Effector memory CD8-positive, alpha-beta T cell (primary cell): ENCODE data around the gene CUBN.
"Not testable (repeated sequence)": the region's sequence is repeated elsewhere in the genome, so short reads cannot be mapped to it uniquely, and the experiment has no call there.

Source experiments
- ATAC-seq: fragments of 150-1000 bp; cut with Tn5 transposase; replicated peaks from 2 replicates; pipeline ENCODE4 v1.10.0; 2021; ENCODE audit warnings: mild to moderate bottlenecking, moderate library complexity
- DNase-seq, 3 experiments: peaks; one replicate each; pipeline ENCODE4 v3.0.0; 2021
- H3K27ac Mint-ChIP-seq, 2 donors: one replicate each; pipeline ENCODE4 v1.8.0; 2022; ENCODE audit warnings: mild to moderate bottlenecking in 2 of 2, mixed read lengths in 2 of 2, moderate library complexity in 2 of 2
- H3K27me3 Mint-ChIP-seq, 2 donors: one replicate each; pipeline ENCODE4 v1.8.0; 2022; ENCODE audit warnings: mixed read lengths in 2 of 2
- H3K36me3 Mint-ChIP-seq: one replicate; pipeline ENCODE4 v1.8.0; 2022; ENCODE audit warnings: mild to moderate bottlenecking, moderate library complexity, mixed read lengths; ENCODE audit not compliant: insufficient read depth
- H3K4me1 Mint-ChIP-seq, 2 donors: one replicate each; pipeline ENCODE4 v1.8.0; 2022; ENCODE audit warnings: low read depth in 2 of 2, mixed read lengths in 2 of 2
- H3K4me3 Mint-ChIP-seq, 2 donors: one replicate each; pipeline ENCODE4 v1.8.0; 2022; ENCODE audit warnings: mild to moderate bottlenecking in 2 of 2, mixed read lengths in 2 of 2, moderate library complexity in 2 of 2
- H3K9me3 Mint-ChIP-seq, 2 donors: one replicate each; pipeline ENCODE4 v1.8.0; 2022; ENCODE audit warnings: mixed read lengths in 2 of 2

The CUBN gene

GRCh38 chr10:17134282-17134681, 4.7 kb upstream of the CUBN start:
- Mint-ChIP-seq H3K36me3 (no peaks in the 10 kb centered on the region), H3K27ac (peak overlapping the region in 1 of 2 donors; percentile 53), H3K9me3 (no peaks in the 10 kb centered on the region), H3K4me1 (no peaks in the 10 kb centered on the region), H3K4me3 (no peak overlapping the region), H3K27me3 (no peaks in the 10 kb centered on the region)
- DNase-seq, result no peak
- ATAC-seq, result no peak

- Mint-ChIP-seq H3K4me3 (no peak overlapping the region), H3K4me1 (peaks cover 0 to 4% of the 10 kb centered on the region in 2 donors), H3K36me3 (no peaks in the 10 kb centered on the region), H3K9me3 (no peaks in the 10 kb centered on the region), H3K27ac (no peak overlapping the region), H3K27me3 (no peaks in the 10 kb centered on the region)
- no peak for DNase-seq
- ATAC-seq, result no peak
Observed at GRCh38 chr10:17128261-17128660, 1.4 kb downstream of the CUBN start.

- no peak overlapping the region for H3K4me3 Mint-ChIP-seq
- peaks cover 6% of the 10 kb centered on the region for H3K36me3 Mint-ChIP-seq
- no peak for ATAC-seq
- DNase-seq, result no peak
- H3K4me1 Mint-ChIP-seq, result peaks cover 0 to 4% of the 10 kb centered on the region in 2 donors
- no peaks in the 10 kb centered on the region for H3K27me3 Mint-ChIP-seq
- H3K9me3 Mint-ChIP-seq, result no peaks in the 10 kb centered on the region
- H3K27ac Mint-ChIP-seq, result no peak overlapping the region
Observed at GRCh38 chr10:17126327-17126726, 3.3 kb downstream of the CUBN start.

- H3K4me1 Mint-ChIP-seq, result peaks cover 0 to 4% of the 10 kb centered on the region in 2 donors
- H3K27me3 Mint-ChIP-seq, result no peaks in the 10 kb centered on the region
- H3K9me3 Mint-ChIP-seq, result no peaks in the 10 kb centered on the region
- no peak for DNase-seq
- no peak overlapping the region for H3K4me3 Mint-ChIP-seq
- peaks cover 13% of the 10 kb centered on the region for H3K36me3 Mint-ChIP-seq
- peak overlapping the region in 1 of 2 donors; percentile 55 for H3K27ac Mint-ChIP-seq
- no peak for ATAC-seq
Observed at GRCh38 chr10:17125206-17125893, 4.3 kb downstream of the CUBN start.

- DNase-seq (no peak), ATAC-seq (no peak)
- no peak overlapping the region for H3K27ac Mint-ChIP-seq
- no peak overlapping the region for H3K4me3 Mint-ChIP-seq
- H3K27me3 Mint-ChIP-seq, result no peaks in the 10 kb centered on the region
- H3K9me3 Mint-ChIP-seq, result no peaks in the 10 kb centered on the region
- H3K4me1 Mint-ChIP-seq, result peaks cover 0 to 5% of the 10 kb centered on the region in 2 donors
- peaks cover 14% of the 10 kb centered on the region for H3K36me3 Mint-ChIP-seq
Observed at GRCh38 chr10:17123961-17124360, 5.7 kb downstream of the CUBN start.

- Mint-ChIP-seq H3K9me3 (no peaks in the 10 kb centered on the region), H3K4me1 (peaks cover 0 to 5% of the 10 kb centered on the region in 2 donors), H3K27ac (no peak overlapping the region), H3K27me3 (no peaks in the 10 kb centered on the region), H3K4me3 (no peak overlapping the region), H3K36me3 (peaks cover 14% of the 10 kb centered on the region)
- no peak for ATAC-seq
- no peak for DNase-seq
Observed at GRCh38 chr10:17122726-17123661, 6.6 kb downstream of the CUBN start.

- no peaks in the 10 kb centered on the region for H3K27me3 Mint-ChIP-seq
- no peak overlapping the region for H3K27ac Mint-ChIP-seq
- no peak for ATAC-seq
- H3K4me1 Mint-ChIP-seq, result peaks cover 0 to 5% of the 10 kb centered on the region in 2 donors
- H3K4me3 Mint-ChIP-seq, result no peak overlapping the region
- peaks cover 14% of the 10 kb centered on the region for H3K36me3 Mint-ChIP-seq
- no peaks in the 10 kb centered on the region for H3K9me3 Mint-ChIP-seq
- DNase-seq, result no peak
Observed at GRCh38 chr10:17122052-17122451, 7.6 kb downstream of the CUBN start.

GRCh38 chr10:17120694-17121093, 8.9 kb downstream of the CUBN start:
- Mint-ChIP-seq H3K36me3 (peaks cover 14% of the 10 kb centered on the region), H3K4me1 (peaks cover 0 to 2% of the 10 kb centered on the region in 2 donors), H3K27me3 (no peaks in the 10 kb centered on the region), H3K4me3 (no peak overlapping the region), H3K27ac (no peak overlapping the region), H3K9me3 (no peaks in the 10 kb centered on the region)
- ATAC-seq (no peak), DNase-seq (no peak)

GRCh38 chr10:17119845-17120244, 9.8 kb downstream of the CUBN start:
- Mint-ChIP-seq H3K4me1 (peaks cover 0 to 8% of the 10 kb centered on the region in 2 donors), H3K4me3 (no peak overlapping the region), H3K36me3 (peaks cover 16% of the 10 kb centered on the region), H3K9me3 (no peaks in the 10 kb centered on the region), H3K27me3 (no peaks in the 10 kb centered on the region), H3K27ac (no peak overlapping the region)
- no peak for DNase-seq
- ATAC-seq, result no peak

- ATAC-seq, result no peak
- no peak for DNase-seq
- Mint-ChIP-seq H3K9me3 (no peaks in the 10 kb centered on the region), H3K4me1 (peaks cover 0 to 8% of the 10 kb centered on the region in 2 donors), H3K27me3 (no peaks in the 10 kb centered on the region), H3K36me3 (peaks cover 9% of the 10 kb centered on the region), H3K27ac (peak overlapping the region in 1 of 2 donors; percentile 9), H3K4me3 (no peak overlapping the region)
Observed at GRCh38 chr10:17116193-17116592, 13.4 kb downstream of the CUBN start.

GRCh38 chr10:17115683-17116082, 13.9 kb downstream of the CUBN start:
- H3K9me3 Mint-ChIP-seq, result no peaks in the 10 kb centered on the region

GRCh38 chr10:17114878-17115444, 14.7 kb downstream of the CUBN start:
- not testable (repeated sequence) for H3K4me1 Mint-ChIP-seq, DNase-seq, H3K36me3 Mint-ChIP-seq, H3K9me3 Mint-ChIP-seq, H3K27me3 Mint-ChIP-seq
- peak; percentile 90 for ATAC-seq
- H3K4me3 Mint-ChIP-seq, result peak overlapping the region in 1 of 2 donors; percentile 8
- H3K27ac Mint-ChIP-seq, result peak overlapping the region; percentile 1 to 32

More at GRCh38 chr10:17115683-17116082, 13.9 kb downstream of the CUBN start:
- no peak overlapping the region for H3K4me3 Mint-ChIP-seq
- no peaks in the 10 kb centered on the region for H3K27me3 Mint-ChIP-seq
- H3K27ac Mint-ChIP-seq, result peak overlapping the region in 1 of 2 donors; percentile 1
- H3K36me3 Mint-ChIP-seq, result peaks cover 6% of the 10 kb centered on the region
- no peak for ATAC-seq
- H3K4me1 Mint-ChIP-seq, result peaks cover 0 to 8% of the 10 kb centered on the region in 2 donors
- DNase-seq, result no peak

- DNase-seq, result no peak
- no peaks in the 10 kb centered on the region for H3K27me3 Mint-ChIP-seq
- no peaks in the 10 kb centered on the region for H3K9me3 Mint-ChIP-seq
- ATAC-seq, result no peak
- peaks cover 0 to 7% of the 10 kb centered on the region in 2 donors for H3K4me1 Mint-ChIP-seq
- no peak overlapping the region for H3K4me3 Mint-ChIP-seq
- peak overlapping the region; percentile 12 to 32 for H3K27ac Mint-ChIP-seq
- peaks cover 2% of the 10 kb centered on the region for H3K36me3 Mint-ChIP-seq
Observed at GRCh38 chr10:17113889-17114540, 15.6 kb downstream of the CUBN start.
